PFSK-1 (cell line): ENCODE measurements around the gene ADAMTS20.

Source experiments
- FOXP2 ChIP-seq: optimal IDR thresholded peaks from 2 replicates; pipeline ENCODE3; 2011; ENCODE audit warnings: borderline replicate concordance, control low read depth, inconsistent platforms; ENCODE audit not compliant: insufficient read depth; ENCODE audit errors: extremely low read length, extremely low read depth
- POLR2AphosphoS5 ChIP-seq: IDR thresholded peaks from 2 replicates; pipeline ENCODE4 v1.6.1; 2012; ENCODE audit warnings: low read depth, mild to moderate bottlenecking, control low read depth, low read length, moderate library complexity
- REST ChIP-seq, 2 experiments: IDR thresholded peaks; 2 replicates each; pipeline versions ENCODE4 v1.6.1 to v1.8.0; 2011 to 2012; ENCODE audit warnings: low read depth in 2 of 2, low read length in 2 of 2, control low read depth in 1 of 2, inconsistent platforms in 1 of 2, mild to moderate bottlenecking in 1 of 2, moderate library complexity in 1 of 2; ENCODE audit not compliant: insufficient read depth in 1 of 2
- SIN3A ChIP-seq: IDR thresholded peaks from 2 replicates; pipeline ENCODE4 v1.6.1; 2012; ENCODE audit warnings: mild to moderate bottlenecking, low read length, moderate library complexity, borderline replicate concordance; ENCODE audit not compliant: insufficient read depth
- TAF1 ChIP-seq: IDR thresholded peaks from 2 replicates; pipeline ENCODE4 v1.6.1; 2012; ENCODE audit warnings: low read length, control low read depth, borderline replicate concordance; ENCODE audit not compliant: insufficient read depth

The ADAMTS20 gene

GRCh38 chr12:43406801-43407200 lies 145.2 kb downstream of the ADAMTS20 start:
- no peak for TF ChIP-seq FOXP2
- TF ChIP-seq REST (IDR thresholded peaks at IDR 0.05; ENCODE audit: insufficient read depth in 1 of 2, low read depth in 2 of 2, low read length in 2 of 2): no peak
- TF ChIP-seq TAF1: no peak
- TF ChIP-seq POLR2AphosphoS5: no peak
- no peak for TF ChIP-seq SIN3A

DNA sequence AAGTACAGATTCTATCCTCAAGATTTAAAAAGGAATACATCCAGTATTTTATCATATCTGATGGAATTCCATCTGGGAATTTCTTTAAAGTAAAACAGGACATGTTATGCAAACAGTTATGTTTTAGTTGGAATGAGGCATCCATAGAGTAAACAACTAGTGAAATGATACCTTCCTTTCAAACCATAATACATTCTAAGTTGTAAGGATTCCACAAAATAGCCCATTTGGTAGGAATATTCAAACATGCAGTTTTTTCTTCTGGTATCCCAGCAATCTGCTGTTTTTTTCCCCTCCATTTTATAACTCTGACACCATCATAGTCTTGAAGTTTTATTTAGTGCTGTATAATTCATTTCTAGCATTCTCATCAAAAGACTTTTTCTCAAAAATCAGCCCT lies 149.6 kb downstream of the ADAMTS20 start:
- TF ChIP-seq REST (IDR thresholded peaks at IDR 0.05; ENCODE audit: insufficient read depth in 1 of 2, low read depth in 2 of 2, low read length in 2 of 2) (no peak), FOXP2 (no peak), SIN3A (no peak), POLR2AphosphoS5 (no peak), TAF1 (no peak)

DNA sequence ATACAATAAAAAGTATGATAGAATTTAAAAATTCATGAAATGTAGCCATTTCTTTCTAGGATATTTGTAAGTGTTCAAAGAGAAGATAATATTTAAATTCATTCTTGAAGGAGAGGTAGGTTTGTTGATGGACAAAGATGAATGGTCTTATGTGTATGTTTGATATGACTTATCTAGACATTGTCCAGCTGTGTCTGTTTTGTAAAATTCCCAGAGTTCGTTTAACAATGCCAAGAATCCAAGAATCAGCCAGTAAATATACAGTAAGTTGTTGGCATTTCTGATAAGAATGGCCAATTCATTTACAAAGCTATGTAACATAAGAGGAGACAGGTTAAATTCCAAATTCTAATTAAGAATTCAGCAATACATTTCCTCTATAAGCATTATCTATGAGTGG lies 150.9 kb downstream of the ADAMTS20 start:
- TF ChIP-seq FOXP2 (no peak), TAF1 (no peak)

GRCh38 chr12:43396671-43397070 lies 155.3 kb downstream of the ADAMTS20 start:
- no peak for TF ChIP-seq FOXP2
- TF ChIP-seq TAF1: no peak
- no peak for TF ChIP-seq SIN3A
- no peak for TF ChIP-seq REST (IDR thresholded peaks at IDR 0.05; ENCODE audit: insufficient read depth in 1 of 2, low read depth in 2 of 2, low read length in 2 of 2)
- no peak for TF ChIP-seq POLR2AphosphoS5

- TF ChIP-seq TAF1: no peak
- TF ChIP-seq REST (IDR thresholded peaks at IDR 0.05; ENCODE audit: insufficient read depth in 1 of 2, low read depth in 2 of 2, low read length in 2 of 2): no peak
- TF ChIP-seq POLR2AphosphoS5: no peak
- TF ChIP-seq FOXP2: no peak
- TF ChIP-seq SIN3A: no peak
Observed at GRCh38 chr12:43392116-43392515, 159.9 kb downstream of the ADAMTS20 start.
